ENCODE data around the gene NAPB. TPM values are rescaled to one million over a fixed set of nuclear protein-coding genes. Genes with fewer than 3 reads are reported as not detected.

Gene NAPB
- polyA plus RNA-seq, 1 experiment: 3.8 TPM

DNA sequence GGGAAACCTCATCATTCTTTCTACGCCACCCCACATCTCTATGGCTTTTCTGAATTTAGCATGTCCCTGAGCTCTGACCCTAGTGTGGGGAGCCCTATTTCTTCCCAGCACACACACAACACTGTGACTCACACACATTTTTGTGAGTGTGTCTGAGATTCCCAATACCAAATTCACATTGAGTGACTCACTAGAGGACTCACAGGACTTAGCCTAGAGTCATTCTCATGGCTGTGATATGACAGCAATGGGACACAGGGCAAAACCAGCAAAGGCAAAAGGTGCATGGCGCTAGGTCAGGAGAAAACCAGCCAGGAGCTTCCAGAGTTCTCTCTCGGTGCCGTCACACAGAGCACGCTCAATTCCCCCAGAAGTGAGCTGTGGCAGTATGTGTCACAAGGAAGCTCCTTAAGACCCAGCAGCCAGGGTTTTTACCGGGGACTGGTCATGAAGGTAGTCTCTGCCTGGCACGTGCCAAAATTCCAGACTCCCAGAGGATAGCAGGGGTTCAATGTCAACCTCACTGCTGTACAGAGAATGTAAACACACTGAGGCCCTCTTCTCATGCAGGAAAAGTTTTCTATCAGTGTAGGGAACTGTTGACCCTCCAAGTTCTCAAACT lies 24.4 kb upstream of the NAPB start:
- TF ChIP-seq, protein P1, sequence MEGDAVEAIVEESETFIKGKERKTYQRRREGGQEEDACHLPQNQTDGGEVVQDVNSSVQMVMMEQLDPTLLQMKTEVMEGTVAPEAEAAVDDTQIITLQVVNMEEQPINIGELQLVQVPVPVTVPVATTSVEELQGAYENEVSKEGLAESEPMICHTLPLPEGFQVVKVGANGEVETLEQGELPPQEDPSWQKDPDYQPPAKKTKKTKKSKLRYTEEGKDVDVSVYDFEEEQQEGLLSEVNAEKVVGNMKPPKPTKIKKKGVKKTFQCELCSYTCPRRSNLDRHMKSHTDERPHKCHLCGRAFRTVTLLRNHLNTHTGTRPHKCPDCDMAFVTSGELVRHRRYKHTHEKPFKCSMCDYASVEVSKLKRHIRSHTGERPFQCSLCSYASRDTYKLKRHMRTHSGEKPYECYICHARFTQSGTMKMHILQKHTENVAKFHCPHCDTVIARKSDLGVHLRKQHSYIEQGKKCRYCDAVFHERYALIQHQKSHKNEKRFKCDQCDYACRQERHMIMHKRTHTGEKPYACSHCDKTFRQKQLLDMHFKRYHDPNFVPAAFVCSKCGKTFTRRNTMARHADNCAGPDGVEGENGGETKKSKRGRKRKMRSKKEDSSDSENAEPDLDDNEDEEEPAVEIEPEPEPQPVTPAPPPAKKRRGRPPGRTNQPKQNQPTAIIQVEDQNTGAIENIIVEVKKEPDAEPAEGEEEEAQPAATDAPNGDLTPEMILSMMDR (IDR thresholded peaks at IDR 0.05; ENCODE audit: insufficient read depth, low read depth, low read length): no peak
- POLR2A ChIA-PET: interaction anchor here (0.5 kb wide), 1 partner anchor 14 kb away, joined by 3 read pairs; no protein-coding TSS in a partner anchor
- Histone ChIP-seq H3K27me3 (ENCODE audit: control insufficient read depth, insufficient read depth, low read length) (no peaks in the 10 kb centered on the region), H3K4me3 (ENCODE audit: low read depth, low read length) (no peak overlapping the region), H3K36me3 (ENCODE audit: control insufficient read depth, insufficient read depth, low read length) (no peaks in the 10 kb centered on the region)
- CTCF ChIA-PET: interaction anchor here (1.1 to 7.8 kb wide), 7 partner anchors 8 to 222 kb away, joined by 3 to 112 read pairs (median 6); partner anchors contain the start of gene CST9
- peak; percentile 59 for DNase-seq (ENCODE audit: low read depth)

GRCh38 chr20:23444859-23445258 lies 23.6 kb upstream of the NAPB start:
- ChIA-PET POLR2A (no interaction called here), CTCF (interaction anchor here (0.6 to 7.8 kb wide), 6 partner anchors 28 to 1486 kb away, joined by 3 to 112 read pairs (median 6); partner anchors contain the start of gene CST9)
- TF ChIP-seq, protein P1 (IDR thresholded peaks at IDR 0.05; ENCODE audit: insufficient read depth, low read depth, low read length): no peak
- Histone ChIP-seq H3K4me3 (ENCODE audit: low read depth, low read length) (no peak overlapping the region), H3K27me3 (ENCODE audit: control insufficient read depth, insufficient read depth, low read length) (no peaks in the 10 kb centered on the region; the same call in 1 of the 2 replicates), H3K36me3 (ENCODE audit: control insufficient read depth, insufficient read depth, low read length) (no peaks in the 10 kb centered on the region)
- no peak for DNase-seq (ENCODE audit: low read depth)

- ChIA-PET CTCF (interaction anchor here (0.6 to 7.8 kb wide), 14 partner anchors 9 to 199 kb away, joined by 3 to 112 read pairs (median 6); partner anchors contain the start of genes CST11 and CST9), POLR2A (no interaction called here)
- TF ChIP-seq, protein P1 (IDR thresholded peaks at IDR 0.05; ENCODE audit: insufficient read depth, low read depth, low read length): no peak
- DNase-seq (ENCODE audit: low read depth): no peak
- Histone ChIP-seq H3K4me3 (ENCODE audit: low read depth, low read length) (no peak overlapping the region), H3K36me3 (ENCODE audit: control insufficient read depth, insufficient read depth, low read length) (no peaks in the 10 kb centered on the region), H3K27me3 (ENCODE audit: control insufficient read depth, insufficient read depth, low read length) (no peaks in the 10 kb centered on the region; the same call in 1 of the 2 replicates)
Observed at GRCh38 chr20:23442436-23442835, 21.1 kb upstream of the NAPB start.

DNA sequence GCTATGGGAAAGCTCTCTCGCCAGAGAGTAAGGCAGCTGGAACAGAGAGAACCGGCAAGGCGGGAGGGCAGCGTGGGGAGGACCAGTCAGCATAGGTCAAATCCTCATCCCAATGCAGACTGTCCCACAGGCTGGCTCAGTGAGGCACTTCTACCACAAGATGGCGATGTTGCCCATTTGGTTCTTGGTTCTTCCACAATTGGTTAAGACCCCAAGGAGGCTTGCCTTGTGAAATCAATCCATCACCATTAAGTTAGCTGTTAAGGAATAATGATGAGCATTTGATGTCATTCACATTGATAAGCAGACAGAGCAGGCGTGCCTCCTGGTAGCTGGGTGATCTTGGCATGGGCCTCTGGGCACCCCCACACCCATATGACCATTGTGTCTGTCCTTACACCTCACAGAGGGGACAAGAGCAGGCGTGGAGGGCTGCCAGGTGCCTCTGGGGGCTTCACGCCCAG lies 20.6 kb upstream of the NAPB start:
- POLR2A ChIA-PET: no interaction called here
- no peaks in the 10 kb centered on the region; the same call in 1 of the 2 replicates for H3K27me3 ChIP-seq (ENCODE audit: control insufficient read depth, insufficient read depth, low read length)
- no peak overlapping the region for H3K4me3 ChIP-seq (ENCODE audit: low read depth, low read length)
- CTCF ChIA-PET: interaction anchor here (0.6 to 7.8 kb wide), 18 partner anchors 8 to 212 kb away, joined by 3 to 112 read pairs (median 5); partner anchors contain the start of genes CST11, CST9 and NXT1
- TF ChIP-seq, protein P1 (IDR thresholded peaks at IDR 0.05; ENCODE audit: insufficient read depth, low read depth, low read length): peak; percentile 92
- peak; percentile 19 for DNase-seq (ENCODE audit: low read depth)
- H3K36me3 ChIP-seq (ENCODE audit: control insufficient read depth, insufficient read depth, low read length): no peaks in the 10 kb centered on the region

DNA sequence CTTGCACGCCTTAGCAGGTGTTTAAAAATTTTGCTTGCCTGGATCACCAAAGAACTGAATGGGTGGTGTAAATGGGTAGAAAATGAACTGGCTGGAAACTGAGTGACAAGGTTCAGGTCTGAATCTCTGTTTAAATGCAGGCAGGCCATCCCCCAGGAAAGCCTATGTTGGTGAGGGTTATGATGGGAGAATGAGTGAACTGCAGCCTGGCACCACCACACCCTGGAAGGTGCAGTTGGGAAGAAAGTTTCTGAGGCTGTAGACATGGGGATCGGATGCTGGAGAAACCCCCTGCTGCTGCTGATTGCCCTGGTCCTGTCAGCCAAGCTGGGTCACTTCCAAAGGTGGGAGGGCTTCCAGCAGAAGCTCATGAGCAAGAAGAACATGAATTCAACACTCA lies 18.7 kb upstream of the NAPB start:
- Histone ChIP-seq H3K4me3 (ENCODE audit: low read depth, low read length) (no peak overlapping the region), H3K36me3 (ENCODE audit: control insufficient read depth, insufficient read depth, low read length) (no peaks in the 10 kb centered on the region), H3K27me3 (ENCODE audit: control insufficient read depth, insufficient read depth, low read length) (no peaks in the 10 kb centered on the region; the same call in 1 of the 2 replicates)
- POLR2A ChIA-PET: no interaction called here
- no peak for DNase-seq (ENCODE audit: low read depth)
- CTCF ChIA-PET: interaction anchor here (6.6 to 7.8 kb wide), 2 partner anchors 163 to 170 kb away, joined by 43 to 112 read pairs; partner anchors contain the start of gene CST9
- TF ChIP-seq, protein P1 (IDR thresholded peaks at IDR 0.05; ENCODE audit: insufficient read depth, low read depth, low read length): no peak

Data from BJ (cell line).